Stimulated activated CD4-positive, alpha-beta T cell treated with anti-CD3 and anti-CD28 coated beads, TNF-alpha, amount 100 ng/mL, for 4 hours (primary cell): ENCODE results near the gene RFC2.
"Not testable (repeated sequence)": the region's sequence is repeated elsewhere in the genome, so short reads cannot be mapped to it uniquely, and the experiment has no call there.

Experiments
- DNase-seq, 3 experiments: peaks; one replicate each; pipeline ENCODE4 v3.0.0-alpha.2; 2020; ENCODE audit warnings: low read depth in 3 of 3

The RFC2 gene

GRCh38 chr7:74248156-74248555 lies 6.0 kb downstream of the RFC2 start:
- DNase-seq: no peak

- no peak for DNase-seq
Observed at GRCh38 chr7:74246497-74246896, 7.7 kb downstream of the RFC2 start.

GRCh38 chr7:74242122-74242443 lies 12.1 kb downstream of the RFC2 start:
- DNase-seq: no peak

GRCh38 chr7:74240482-74240881 lies 13.7 kb downstream of the RFC2 start:
- no peak for DNase-seq

GRCh38 chr7:74236284-74236683 lies 17.9 kb downstream of the RFC2 start:
- DNase-seq: no peak

GRCh38 chr7:74235518-74236268 lies 18.5 kb downstream of the RFC2 start:
- DNase-seq: no peak

- no peak for DNase-seq
Observed at GRCh38 chr7:74233655-74234285, 20.4 kb downstream of the RFC2 start.

GRCh38 chr7:74231232-74231590 lies 23.0 kb downstream of the RFC2 start:
- no peak for DNase-seq

GRCh38 chr7:74230446-74231231 lies 23.6 kb downstream of the RFC2 start:
- no peak for DNase-seq

- DNase-seq: no peak
Observed at GRCh38 chr7:74228951-74229900, 25.0 kb downstream of the RFC2 start.

- no peak for DNase-seq
Observed at GRCh38 chr7:74226633-74227032, 27.6 kb downstream of the RFC2 start.

- DNase-seq: no peak
Observed at GRCh38 chr7:74225400-74225799, 28.8 kb downstream of the RFC2 start.

GRCh38 chr7:74224907-74225306 lies 29.3 kb downstream of the RFC2 start:
- DNase-seq: not testable (repeated sequence)

- DNase-seq: no peak
Observed at GRCh38 chr7:74224511-74224832, 29.7 kb downstream of the RFC2 start.

GRCh38 chr7:74223711-74224510 lies 30.3 kb downstream of the RFC2 start:
- DNase-seq: no peak

GRCh38 chr7:74222851-74223710 lies 31.1 kb downstream of the RFC2 start:
- DNase-seq: no peak

GRCh38 chr7:74221713-74222112 lies 32.5 kb downstream of the RFC2 start:
- no peak for DNase-seq

GRCh38 chr7:74220229-74220628 lies 34.0 kb downstream of the RFC2 start:
- DNase-seq: no peak

GRCh38 chr7:74219416-74219815 lies 34.8 kb downstream of the RFC2 start:
- no peak for DNase-seq

GRCh38 chr7:74218343-74218698 lies 35.9 kb downstream of the RFC2 start:
- no peak for DNase-seq
